22Rv1 (cell line): Measurements from ENCODE around the gene CCR6.

Experiments used
- CTCF ChIP-seq: fragments of 450-650 bp; IDR thresholded peaks from 2 replicates; pipeline ENCODE4 v1.5.1; 2017; ENCODE audit warnings: mild to moderate bottlenecking
- ZFX ChIP-seq: fragments of 450-650 bp; IDR thresholded peaks from 2 replicates; pipeline ENCODE4 v1.6.1; 2017; ENCODE audit warnings: antibody characterized with exemption, borderline replicate concordance

GRCh38 chr6:167161851-167162467 is 39.1 kb downstream of the CCR6 start:
- no peak for TF ChIP-seq CTCF
- TF ChIP-seq ZFX, result no peak
